ENCODE measurements around the gene RNU4-1.

DNA sequence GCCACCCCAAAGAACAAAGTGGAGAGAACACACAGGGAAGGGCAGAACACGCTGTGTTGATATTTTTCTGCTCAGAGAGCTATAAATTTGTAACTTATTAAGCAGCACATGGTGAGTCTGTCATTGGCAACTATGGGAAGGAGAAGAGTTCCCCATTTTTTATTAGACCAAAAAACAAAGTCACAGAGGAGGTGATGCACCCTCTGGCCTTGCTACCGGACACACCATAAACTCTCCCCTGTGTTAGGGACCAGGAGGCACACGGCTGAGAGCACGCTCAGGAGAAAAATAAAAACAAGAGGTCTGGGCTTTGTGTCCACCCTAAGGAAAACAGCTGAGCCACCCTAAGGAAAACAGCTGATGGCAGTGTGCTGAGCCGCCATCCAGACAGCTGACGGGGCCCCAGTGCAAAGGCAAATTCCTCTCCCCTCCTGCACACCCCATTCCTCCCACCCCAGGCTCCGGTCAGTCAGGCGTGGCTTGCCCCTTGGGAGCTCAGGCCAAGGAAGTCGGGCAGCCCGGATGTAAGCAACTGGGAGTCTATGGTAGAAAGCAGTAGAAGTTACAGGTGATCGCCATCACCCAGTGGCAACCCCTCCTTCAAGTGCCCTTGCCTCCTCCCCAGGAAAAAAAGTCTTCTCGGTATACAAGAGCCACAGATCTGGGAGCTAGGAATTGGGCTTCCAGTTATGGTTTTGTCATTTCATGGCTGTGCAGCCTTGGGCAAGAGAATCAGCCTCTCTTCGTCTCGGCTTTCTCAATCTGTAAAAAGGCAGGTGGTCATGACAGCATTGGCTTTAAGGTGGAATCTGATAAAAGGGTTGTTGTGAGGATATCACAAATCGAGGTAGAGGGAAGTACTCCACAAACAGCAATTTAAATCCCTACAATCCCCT is 29.9 kb downstream of the RNU4-1 start:
- TF ChIP-seq, protein P1, sequence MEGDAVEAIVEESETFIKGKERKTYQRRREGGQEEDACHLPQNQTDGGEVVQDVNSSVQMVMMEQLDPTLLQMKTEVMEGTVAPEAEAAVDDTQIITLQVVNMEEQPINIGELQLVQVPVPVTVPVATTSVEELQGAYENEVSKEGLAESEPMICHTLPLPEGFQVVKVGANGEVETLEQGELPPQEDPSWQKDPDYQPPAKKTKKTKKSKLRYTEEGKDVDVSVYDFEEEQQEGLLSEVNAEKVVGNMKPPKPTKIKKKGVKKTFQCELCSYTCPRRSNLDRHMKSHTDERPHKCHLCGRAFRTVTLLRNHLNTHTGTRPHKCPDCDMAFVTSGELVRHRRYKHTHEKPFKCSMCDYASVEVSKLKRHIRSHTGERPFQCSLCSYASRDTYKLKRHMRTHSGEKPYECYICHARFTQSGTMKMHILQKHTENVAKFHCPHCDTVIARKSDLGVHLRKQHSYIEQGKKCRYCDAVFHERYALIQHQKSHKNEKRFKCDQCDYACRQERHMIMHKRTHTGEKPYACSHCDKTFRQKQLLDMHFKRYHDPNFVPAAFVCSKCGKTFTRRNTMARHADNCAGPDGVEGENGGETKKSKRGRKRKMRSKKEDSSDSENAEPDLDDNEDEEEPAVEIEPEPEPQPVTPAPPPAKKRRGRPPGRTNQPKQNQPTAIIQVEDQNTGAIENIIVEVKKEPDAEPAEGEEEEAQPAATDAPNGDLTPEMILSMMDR (IDR thresholded peaks at IDR 0.05), result no peak
- no peak for TF ChIP-seq POLR2A (IDR thresholded peaks at IDR 0.05)

Data from vagina (tissue), 2 donors.